ENCODE data around the gene AARS2. TPM values are rescaled to one million over a fixed set of nuclear protein-coding genes. Genes with fewer than 3 reads are reported as not detected.
A peak's percentile ranks its signal among the peaks of the same experiment; 100 is the strongest.

AARS2 gene
- total and polyA plus RNA-seq, 10 of the 15 experiments (the other 5 are each of a cell fraction or from before 2014, with no cell fraction given), result 0.71 to 18.3 (median 12.7) TPM

DNA sequence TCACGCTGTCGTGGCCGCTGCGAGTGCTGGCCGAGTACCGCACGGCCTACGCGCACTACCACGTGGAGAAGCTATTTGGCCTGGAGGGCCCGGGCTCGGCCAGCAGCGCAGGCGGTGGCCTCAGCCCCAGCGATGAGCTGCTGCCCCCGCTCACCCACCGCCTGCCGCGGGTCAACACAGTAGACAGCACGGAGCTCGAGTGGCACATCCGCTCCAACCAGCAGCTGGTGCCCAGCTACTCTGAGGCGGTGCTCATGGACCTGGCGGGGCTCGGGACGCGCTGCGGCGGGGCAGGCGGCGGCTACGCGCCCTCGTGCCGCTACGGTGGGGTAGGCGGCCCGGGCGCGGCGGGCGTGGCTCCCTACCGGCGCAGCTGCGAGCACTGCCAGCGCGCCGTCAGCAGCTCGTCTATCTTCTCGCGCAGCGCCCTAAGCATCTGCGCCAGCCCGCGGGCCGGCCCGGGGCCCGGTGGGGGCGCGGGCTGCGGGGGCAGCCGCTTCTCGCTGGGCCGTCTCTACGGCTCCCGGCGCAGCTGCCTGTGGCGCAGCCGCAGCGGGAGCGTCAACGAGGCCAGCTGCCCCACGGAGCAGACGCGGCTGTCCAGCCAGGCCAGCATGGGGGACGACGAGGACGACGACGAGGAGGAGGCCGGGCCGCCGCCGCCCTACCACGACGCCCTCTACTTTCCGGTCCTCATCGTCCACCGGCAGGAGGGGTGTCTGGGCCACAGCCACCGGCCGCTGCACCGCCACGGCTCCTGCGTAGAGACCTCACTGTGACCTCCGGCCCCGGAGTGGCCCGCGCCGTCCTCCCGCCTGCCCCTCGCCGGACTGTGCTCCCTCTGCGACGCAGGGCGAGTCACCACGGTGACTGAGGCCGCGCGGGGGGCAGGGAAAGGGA lies 37.1 kb downstream of the AARS2 start:
- no TSS peak for BruUV-seq (replicated peaks)
- no peak overlapping the region for H3K4me2 ChIP-seq (ENCODE audit: control insufficient read depth, insufficient read depth)
- H3K4me3 ChIP-seq, result no peak overlapping the region
- CTCF ChIA-PET, result interaction anchor here (0.6 kb wide), 1 partner anchor 195 kb away, joined by 3 read pairs; no protein-coding TSS in a partner anchor
- no peak for TF ChIP-seq TBL1XR1 (IDR thresholded peaks at IDR 0.05; ENCODE audit: low read depth, low read length)
- TF ChIP-seq, protein P1, sequence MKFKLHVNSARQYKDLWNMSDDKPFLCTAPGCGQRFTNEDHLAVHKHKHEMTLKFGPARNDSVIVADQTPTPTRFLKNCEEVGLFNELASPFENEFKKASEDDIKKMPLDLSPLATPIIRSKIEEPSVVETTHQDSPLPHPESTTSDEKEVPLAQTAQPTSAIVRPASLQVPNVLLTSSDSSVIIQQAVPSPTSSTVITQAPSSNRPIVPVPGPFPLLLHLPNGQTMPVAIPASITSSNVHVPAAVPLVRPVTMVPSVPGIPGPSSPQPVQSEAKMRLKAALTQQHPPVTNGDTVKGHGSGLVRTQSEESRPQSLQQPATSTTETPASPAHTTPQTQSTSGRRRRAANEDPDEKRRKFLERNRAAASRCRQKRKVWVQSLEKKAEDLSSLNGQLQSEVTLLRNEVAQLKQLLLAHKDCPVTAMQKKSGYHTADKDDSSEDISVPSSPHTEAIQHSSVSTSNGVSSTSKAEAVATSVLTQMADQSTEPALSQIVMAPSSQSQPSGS (IDR thresholded peaks at IDR 0.05; ENCODE audit: low read length), result no peak
- TF ChIP-seq BRCA1 (IDR thresholded peaks at IDR 0.05; ENCODE audit: low read depth, low read length), result no peak
- TF ChIP-seq HDAC6 (IDR thresholded peaks at IDR 0.05; ENCODE audit: unreplicated experiment), result no peak
- no peak for TF ChIP-seq RUNX3 (IDR thresholded peaks at IDR 0.05; ENCODE audit: low read length)
- no peak for TF ChIP-seq ZSCAN29 (IDR thresholded peaks at IDR 0.05)
- TF ChIP-seq, protein P2, sequence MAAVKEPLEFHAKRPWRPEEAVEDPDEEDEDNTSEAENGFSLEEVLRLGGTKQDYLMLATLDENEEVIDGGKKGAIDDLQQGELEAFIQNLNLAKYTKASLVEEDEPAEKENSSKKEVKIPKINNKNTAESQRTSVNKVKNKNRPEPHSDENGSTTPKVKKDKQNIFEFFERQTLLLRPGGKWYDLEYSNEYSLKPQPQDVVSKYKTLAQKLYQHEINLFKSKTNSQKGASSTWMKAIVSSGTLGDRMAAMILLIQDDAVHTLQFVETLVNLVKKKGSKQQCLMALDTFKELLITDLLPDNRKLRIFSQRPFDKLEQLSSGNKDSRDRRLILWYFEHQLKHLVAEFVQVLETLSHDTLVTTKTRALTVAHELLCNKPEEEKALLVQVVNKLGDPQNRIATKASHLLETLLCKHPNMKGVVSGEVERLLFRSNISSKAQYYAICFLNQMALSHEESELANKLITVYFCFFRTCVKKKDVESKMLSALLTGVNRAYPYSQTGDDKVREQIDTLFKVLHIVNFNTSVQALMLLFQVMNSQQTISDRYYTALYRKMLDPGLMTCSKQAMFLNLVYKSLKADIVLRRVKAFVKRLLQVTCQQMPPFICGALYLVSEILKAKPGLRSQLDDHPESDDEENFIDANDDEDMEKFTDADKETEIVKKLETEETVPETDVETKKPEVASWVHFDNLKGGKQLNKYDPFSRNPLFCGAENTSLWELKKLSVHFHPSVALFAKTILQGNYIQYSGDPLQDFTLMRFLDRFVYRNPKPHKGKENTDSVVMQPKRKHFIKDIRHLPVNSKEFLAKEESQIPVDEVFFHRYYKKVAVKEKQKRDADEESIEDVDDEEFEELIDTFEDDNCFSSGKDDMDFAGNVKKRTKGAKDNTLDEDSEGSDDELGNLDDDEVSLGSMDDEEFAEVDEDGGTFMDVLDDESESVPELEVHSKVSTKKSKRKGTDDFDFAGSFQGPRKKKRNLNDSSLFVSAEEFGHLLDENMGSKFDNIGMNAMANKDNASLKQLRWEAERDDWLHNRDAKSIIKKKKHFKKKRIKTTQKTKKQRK (IDR thresholded peaks at IDR 0.05; ENCODE audit: low read depth, low read length), result no peak
- peaks cover 2 to 15% of the 10 kb centered on the region in 2 experiments; a peak in 3 of 4 replicates for H3K27me3 ChIP-seq (replicated peaks in 1 of 2; ENCODE audit: control insufficient read depth in 2 of 2, insufficient read depth in 2 of 2, low read length in 1 of 2)
- ATAC-seq (peak; percentile 13; the same call in 1 of the 3 replicates), DNase-seq (ENCODE audit: low read depth, low spot score) (no peak), FAIRE-seq (no peak)
- intact Hi-C loops (cut with micrococcal nuclease; ENCODE audit: unreplicated experiment) (no loop called here), in situ Hi-C loops (cut with MboI) (no loop called here)
- no peak overlapping the region for H2AFZ ChIP-seq (ENCODE audit: control insufficient read depth, low read depth, low read length)
- no peaks in the 10 kb centered on the region for H3K79me2 ChIP-seq (ENCODE audit: control insufficient read depth, insufficient read depth, low read length)
- no peak overlapping the region for H3K9ac ChIP-seq (ENCODE audit: control insufficient read depth, insufficient read depth, low read length)
- no peak overlapping the region for H3K27ac ChIP-seq (ENCODE audit: control insufficient read depth, insufficient read depth)
- SMC1A ChIA-PET (ENCODE audit: uncharacterized antibody, unreplicated experiment), result no interaction called here
- no peaks in the 10 kb centered on the region for H4K20me1 ChIP-seq (ENCODE audit: control insufficient read depth, insufficient read depth)
- H3K36me3 ChIP-seq (ENCODE audit: control insufficient read depth in 2 of 2, insufficient read depth in 2 of 2, low read length in 1 of 2), result no peaks in the 10 kb centered on the region; a peak in 1 of 4 replicates
- H3K4me1 ChIP-seq (ENCODE audit: control insufficient read depth, insufficient read depth, low read length), result no peaks in the 10 kb centered on the region
- H3K9me3 ChIP-seq (replicated peaks; ENCODE audit: control insufficient read depth, insufficient read depth, low read length), result no peaks in the 10 kb centered on the region
- RAD21 ChIA-PET (ENCODE audit: unreplicated experiment), result no interaction called here
- WGBS (ENCODE audit: insufficient coverage, insufficient replicate concordance, low lambda C conversion rate, missing lambda C conversion rate), result 23% methylated on average over 91 of the region's 109 CpGs
- POLR2A ChIA-PET, result no interaction called here
